NOMO-1 (cell line): ENCODE results near the gene RFXAP.

ENCODE experiments used
- DNase-seq, 2 experiments: peaks; one replicate each; lab custom pipeline; 2025; ENCODE audit not compliant: unreplicated experiment in 2 of 2; lab: John Stamatoyannopoulos, UW

RFXAP gene

GRCh38 chr13:36815062-36815461 lies 4.0 kb upstream of the RFXAP start:
- DNase-seq, result no peak

- DNase-seq, result no peak
Measured at GRCh38 chr13:36817996-36818803, 822 bp upstream of the RFXAP start.

- peak; percentile 26 to 35 for DNase-seq
Measured at GRCh38 chr13:36819739-36820090, 693 bp downstream of the RFXAP start.

- DNase-seq, result peak in 1 of 2 experiments; percentile 13
Measured at GRCh38 chr13:36820222-36820621, 1.2 kb downstream of the RFXAP start.

- no peak for DNase-seq
Measured at GRCh38 chr13:36822785-36823184, 3.8 kb downstream of the RFXAP start.

GRCh38 chr13:36829753-36830152 lies 10.7 kb downstream of the RFXAP start:
- DNase-seq, result no peak

GRCh38 chr13:36831291-36831690 lies 12.3 kb downstream of the RFXAP start:
- no peak for DNase-seq

- no peak for DNase-seq
Measured at GRCh38 chr13:36834299-36834698, 15.3 kb downstream of the RFXAP start.

- no peak for DNase-seq
Measured at GRCh38 chr13:36837354-36838092, 18.5 kb downstream of the RFXAP start.

GRCh38 chr13:36839281-36839680 lies 20.3 kb downstream of the RFXAP start:
- no peak for DNase-seq

- DNase-seq, result no peak
Measured at GRCh38 chr13:36839981-36840380, 21.0 kb downstream of the RFXAP start.

GRCh38 chr13:36840718-36841250 lies 21.8 kb downstream of the RFXAP start:
- DNase-seq, result no peak

GRCh38 chr13:36841391-36841790 lies 22.4 kb downstream of the RFXAP start:
- DNase-seq, result no peak

- no peak for DNase-seq
Measured at GRCh38 chr13:36847606-36848005, 28.6 kb downstream of the RFXAP start.

- DNase-seq, result no peak
Measured at GRCh38 chr13:36848199-36848982, 29.4 kb downstream of the RFXAP start.

- no peak for DNase-seq
Measured at GRCh38 chr13:36850790-36851438, 31.9 kb downstream of the RFXAP start.

GRCh38 chr13:36857253-36857652 lies 38.2 kb downstream of the RFXAP start:
- DNase-seq, result no peak

GRCh38 chr13:36858290-36858689 lies 39.3 kb downstream of the RFXAP start:
- peak in 1 of 2 experiments; percentile 68 for DNase-seq

GRCh38 chr13:36859259-36859658 lies 40.2 kb downstream of the RFXAP start:
- no peak for DNase-seq

- DNase-seq, result no peak
Measured at GRCh38 chr13:36862002-36862685, 43.1 kb downstream of the RFXAP start.
